T-cell (primary cell): ENCODE measurements around the gene SSTR3. TPM values are rescaled to one million over a fixed set of nuclear protein-coding genes. Genes with fewer than 3 reads are reported as not detected.
A peak's percentile ranks its signal among the peaks of the same experiment; 100 is the strongest.

ENCODE experiments used
- ATAC-seq, 4 experiments: fragments of 200-7000 bp in 3 of 4; fragments of 150-1000 bp in 1 of 4; cut with Tn5 transposase; replicated peaks in 1 of 4; 1 replicate in 3 of 4; 2 replicates in 1 of 4; pipeline ENCODE4 v1.10.0; 2021; ENCODE audit warnings: moderate library complexity in 3 of 4, mild to moderate bottlenecking in 2 of 4, moderate number of reproducible peaks in 1 of 4
- CTCF ChIA-PET, 2 donors: fragments of 300-600 bp; sonication (Branson Sonifier 250); formaldehyde crosslinking; loops; one replicate each; lab custom pipeline; 2022; ENCODE audit warnings: antibody characterized with exemption in 2 of 2; lab: Charles Lee
- POLR2A ChIA-PET, 2 donors: fragments of 300-600 bp; sonication (Branson Sonifier 250); formaldehyde crosslinking; loops; one replicate each; lab custom pipeline; 2022; ENCODE audit warnings: antibody characterized with exemption in 2 of 2; lab: Charles Lee
- DNase-seq, 35 experiments: peaks; one replicate each; pipeline versions ENCODE4 v3.0.0 to v3.0.0-alpha.2; 2013 to 2023
- H3K27ac ChIP-seq: one replicate; pipeline ENCODE4 v1.5.1; 2013; ENCODE audit warnings: low read length
- H3K27me3 ChIP-seq, 2 experiments: replicated peaks in 1 of 2; 1 replicate in 1 of 2; 2 replicates in 1 of 2; pipeline versions ENCODE4 v1.6.1 to v1.7.0; 2013; ENCODE audit warnings: low read length in 1 of 2, mixed read lengths in 1 of 2; ENCODE audit not compliant: control insufficient read depth in 2 of 2, insufficient read depth in 2 of 2; ENCODE audit errors: extremely low read depth in 1 of 2
- H3K36me3 ChIP-seq, 2 donors: 1 replicate in 1 of 2; 2 replicates in 1 of 2; pipeline versions ENCODE4 v1.6.1 to v1.7.0; 2013; ENCODE audit warnings: low read length in 1 of 2; ENCODE audit not compliant: control insufficient read depth in 2 of 2, insufficient read depth in 1 of 2; ENCODE audit errors: extremely low read depth in 1 of 2
- H3K4me1 ChIP-seq, 2 experiments: 1 replicate in 1 of 2; 2 replicates in 1 of 2; pipeline versions ENCODE4 v1.6.1 to v1.7.0; 2013; ENCODE audit warnings: low read length in 2 of 2, mixed read lengths in 1 of 2; ENCODE audit not compliant: insufficient read depth in 2 of 2, control insufficient read depth in 1 of 2; ENCODE audit errors: extremely low read depth in 1 of 2
- H3K4me3 ChIP-seq, 2 donors: 1 replicate in 1 of 2; 2 replicates in 1 of 2; pipeline versions ENCODE4 v1.5.1 to v1.7.0; 2013; ENCODE audit warnings: mild to moderate bottlenecking in 2 of 2, low read length in 1 of 2, moderate library complexity in 1 of 2; ENCODE audit not compliant: control insufficient read depth in 1 of 2; ENCODE audit errors: extremely low read depth in 1 of 2
- H3K9me3 ChIP-seq: 2 replicates; pipeline ENCODE4 v1.7.0; 2013
- H3K27ac Mint-ChIP-seq, 2 donors: one replicate each; pipeline ENCODE4 v1.8.0; 2020 to 2021; ENCODE audit warnings: mild to moderate bottlenecking in 2 of 2, mixed read lengths in 2 of 2
- H3K27me3 Mint-ChIP-seq, 2 donors: one replicate each; pipeline ENCODE4 v1.8.0; 2021 to 2022; ENCODE audit warnings: mixed read lengths in 2 of 2
- H3K36me3 Mint-ChIP-seq: one replicate; pipeline ENCODE4 v1.8.0; 2021; ENCODE audit warnings: mixed read lengths
- H3K4me1 Mint-ChIP-seq, 3 donors: one replicate each; pipeline ENCODE4 v1.8.0; 2020 to 2022; ENCODE audit warnings: mixed read lengths in 3 of 3, mild to moderate bottlenecking in 1 of 3
- H3K4me3 Mint-ChIP-seq, 3 donors: one replicate each; pipeline ENCODE4 v1.8.0; 2020 to 2022; ENCODE audit warnings: mild to moderate bottlenecking in 3 of 3, mixed read lengths in 3 of 3, moderate library complexity in 3 of 3
- H3K9me3 Mint-ChIP-seq, 3 donors: one replicate each; pipeline ENCODE4 v1.8.0; 2020 to 2022; ENCODE audit warnings: mixed read lengths in 3 of 3
- WGBS: methylation state at CpG from one replicate; pipeline ENCODE4 v1.1.5; 2013; ENCODE audit warnings: missing lambda C conversion rate; ENCODE audit not compliant: insufficient coverage; 5-methylcytosine and 5-hydroxymethylcytosine counted together
- total RNA-seq, 35 experiments: library from RNA in 6 of 35; stranded (reverse) in 6 of 35; fragments of 120-200 nt in 1 of 35; gene quantifications; one replicate each; pipeline versions ENCODE4 v1.2.1 to v1.2.4 and lab custom pipeline; 2013 to 2026

Gene SSTR3
- total RNA-seq, 5 donors from 2014 or later (not counting 1 experiment from before 2014, with no cell fraction given) = 4.6 to 8.7 (median 5.3) TPM

GRCh38 chr22:37221424-37222333 lies 9.4 kb upstream of the SSTR3 start:
- H3K4me3 ChIP-seq = no peak overlapping the region
- H3K27ac ChIP-seq = peak overlapping the region; percentile 80

GRCh38 chr22:37220543-37220981 lies 8.3 kb upstream of the SSTR3 start:
- no peak for ATAC-seq
- WGBS = 0% methylated on average over 3 of the region's 4 CpGs
- H3K4me1 Mint-ChIP-seq = peaks cover 96 to 100% (median 96%) of the 10 kb centered on the region in 3 donors
- peak overlapping the region; percentile 90 to 98 for H3K27ac Mint-ChIP-seq
- Histone ChIP-seq H3K27ac (peak overlapping the region; percentile 80), H3K36me3 (peaks cover 3 to 23% of the 10 kb centered on the region in 2 donors), H3K27me3 (no peaks in the 10 kb centered on the region), H3K9me3 (no peaks in the 10 kb centered on the region), H3K4me3 (peak overlapping the region; percentile 45 to 92), H3K4me1 (peaks cover 73 to 90% of the 10 kb centered on the region in 2 experiments)
- peak in 1 of 35 experiments; percentile 59 for DNase-seq
- H3K4me3 Mint-ChIP-seq = peak overlapping the region; percentile 65 to 70 (median 69)
- peaks cover 0 to 5% (median 5%) of the 10 kb centered on the region in 3 donors for H3K9me3 Mint-ChIP-seq
- H3K27me3 Mint-ChIP-seq = no peaks in the 10 kb centered on the region
- peaks cover 28% of the 10 kb centered on the region for H3K36me3 Mint-ChIP-seq
- ChIA-PET CTCF (interaction anchor here in 1 of 2 donors (2.5 kb wide), 1 partner anchor 22 kb away, joined by 11 read pairs; no protein-coding TSS in a partner anchor), POLR2A (no interaction called here)

More at GRCh38 chr22:37221424-37222333, 9.4 kb upstream of the SSTR3 start:
- Mint-ChIP-seq H3K4me1 (peaks cover 99 to 100% (median 99%) of the 10 kb centered on the region in 3 donors), H3K36me3 (peaks cover 38% of the 10 kb centered on the region), H3K9me3 (peaks cover 0 to 5% (median 5%) of the 10 kb centered on the region in 3 donors), H3K27me3 (no peaks in the 10 kb centered on the region), H3K27ac (peak overlapping the region; percentile 90 to 98), H3K4me3 (peak overlapping the region; percentile 56 to 68 (median 65))
- Histone ChIP-seq H3K9me3 (no peaks in the 10 kb centered on the region), H3K4me1 (peaks cover 68 to 97% of the 10 kb centered on the region in 2 experiments), H3K27me3 (no peaks in the 10 kb centered on the region), H3K36me3 (peaks cover 12 to 34% of the 10 kb centered on the region in 2 donors)
- ChIA-PET CTCF (interaction anchor here in 1 of 2 donors (1.0 to 2.7 kb wide), 3 partner anchors 16 to 22 kb away, joined by 3 to 7 read pairs (median 3); no protein-coding TSS in a partner anchor), POLR2A (no interaction called here)
- no peak for DNase-seq
- no peak for ATAC-seq
- WGBS = 89% methylated on average over 5 of the region's 10 CpGs

GRCh38 chr22:37219533-37219932 lies 7.3 kb upstream of the SSTR3 start:
- Histone ChIP-seq H3K4me3 (peak overlapping the region; percentile 45 to 92), H3K9me3 (no peaks in the 10 kb centered on the region), H3K4me1 (peaks cover 65 to 83% of the 10 kb centered on the region in 2 experiments), H3K27ac (peak overlapping the region; percentile 80), H3K36me3 (peaks cover 0 to 15% of the 10 kb centered on the region in 2 donors), H3K27me3 (no peaks in the 10 kb centered on the region)
- Mint-ChIP-seq H3K27me3 (no peaks in the 10 kb centered on the region), H3K4me3 (peak overlapping the region; percentile 65 to 70 (median 69)), H3K9me3 (peaks cover 0 to 5% (median 5%) of the 10 kb centered on the region in 3 donors), H3K4me1 (peaks cover 91 to 100% (median 92%) of the 10 kb centered on the region in 3 donors), H3K27ac (peak overlapping the region; percentile 90 to 98), H3K36me3 (peaks cover 22% of the 10 kb centered on the region)
- no CpG with 5 or more reads among the region's 6 CpGs for WGBS
- CTCF ChIA-PET = interaction anchor here in 1 of 2 donors (0.6 to 2.5 kb wide), 2 partner anchors 23 to 363 kb away, joined by 3 to 11 read pairs; no protein-coding TSS in a partner anchor
- DNase-seq (peak in 1 of 35 experiments; percentile 56), ATAC-seq (peak in 1 of 4 experiments; percentile 9)
- POLR2A ChIA-PET = interaction anchor here (0.7 to 1.0 kb wide), 2 partner anchors 10 to 26 kb away, joined by 3 to 4 read pairs; no protein-coding TSS in a partner anchor

- WGBS = no CpG with 5 or more reads among the region's 7 CpGs
These were observed 6.6 kb upstream of the SSTR3 start for GRCh38 chr22:37218771-37219411.

GRCh38 chr22:37218399-37218770 lies 6.1 kb upstream of the SSTR3 start:
- no CpG with 5 or more reads among the region's 6 CpGs for WGBS
- H3K4me1 Mint-ChIP-seq = peaks cover 82 to 100% (median 88%) of the 10 kb centered on the region in 3 donors
- Histone ChIP-seq H3K36me3 (peaks cover 4 to 5% of the 10 kb centered on the region in 2 donors), H3K4me3 (peak overlapping the region; percentile 44 to 45), H3K27ac (peak overlapping the region; percentile 80), H3K4me1 (peaks cover 54 to 72% of the 10 kb centered on the region in 2 experiments), H3K27me3 (no peaks in the 10 kb centered on the region), H3K9me3 (no peaks in the 10 kb centered on the region)
- H3K27ac Mint-ChIP-seq = peak overlapping the region; percentile 90 to 98
- no peaks in the 10 kb centered on the region for H3K27me3 Mint-ChIP-seq
- ATAC-seq (peak in 2 of 4 experiments; percentile 0 to 2), DNase-seq (no peak)
- CTCF ChIA-PET = interaction anchor here in 1 of 2 donors (1.0 to 2.5 kb wide), 4 partner anchors 16 to 139 kb away, joined by 3 to 11 read pairs (median 6); no protein-coding TSS in a partner anchor
- peaks cover 0 to 5% (median 5%) of the 10 kb centered on the region in 3 donors for H3K9me3 Mint-ChIP-seq
- peaks cover 18% of the 10 kb centered on the region for H3K36me3 Mint-ChIP-seq
- POLR2A ChIA-PET = no interaction called here
- H3K4me3 Mint-ChIP-seq = peak overlapping the region; percentile 65 to 70 (median 69)

More at GRCh38 chr22:37218771-37219411, 6.6 kb upstream of the SSTR3 start:
- Histone ChIP-seq H3K36me3 (peaks cover 2 to 9% of the 10 kb centered on the region in 2 donors), H3K4me3 (peak overlapping the region; percentile 45 to 92), H3K4me1 (peaks cover 59 to 77% of the 10 kb centered on the region in 2 experiments), H3K9me3 (no peaks in the 10 kb centered on the region), H3K27me3 (no peaks in the 10 kb centered on the region), H3K27ac (peak overlapping the region; percentile 80)
- ATAC-seq = peak; percentile 85 to 88 (median 87)
- Mint-ChIP-seq H3K27me3 (no peaks in the 10 kb centered on the region), H3K36me3 (peaks cover 20% of the 10 kb centered on the region), H3K4me3 (peak overlapping the region; percentile 65 to 70 (median 69)), H3K9me3 (peaks cover 0 to 5% (median 5%) of the 10 kb centered on the region in 3 donors), H3K27ac (peak overlapping the region; percentile 90 to 98), H3K4me1 (peaks cover 85 to 100% (median 90%) of the 10 kb centered on the region in 3 donors)
- peak; percentile 58 to 92 (median 77) for DNase-seq
- ChIA-PET CTCF (interaction anchor here in 1 of 2 donors (1.0 to 2.5 kb wide), 3 partner anchors 24 to 139 kb away, joined by 5 to 11 read pairs (median 6); no protein-coding TSS in a partner anchor), POLR2A (interaction anchor here in 1 of 2 donors (0.5 to 0.7 kb wide), 2 partner anchors 18 to 27 kb away, joined by 4 to 7 read pairs; no protein-coding TSS in a partner anchor)
